PC-9 (cell line): ENCODE results near the gene SP6. TPM values are rescaled to one million over a fixed set of nuclear protein-coding genes. Genes with fewer than 3 reads are reported as not detected.

Experiments
- BruUV-seq: library from RNA; stranded (reverse); fragments of 400-500 nt; replicated peaks from 2 replicates; lab custom pipeline; 2021; lab: Mats Ljungman, UMichigan
- CTCF ChIA-PET: fragments of 300-600 bp; sonication (Branson Sonifier 250); formaldehyde crosslinking; loops from one replicate; lab custom pipeline; 2022; ENCODE audit warnings: antibody characterized with exemption; lab: Charles Lee
- POLR2A ChIA-PET: fragments of 300-600 bp; sonication (Branson Sonifier 250); formaldehyde crosslinking; loops from one replicate; lab custom pipeline; 2022; ENCODE audit warnings: antibody characterized with exemption; ENCODE audit not compliant: unreplicated experiment; lab: Charles Lee
- DNase-seq, 2 experiments: peaks; one replicate each; pipeline versions ENCODE4 v3.0.0 to v3.0.0-alpha.2; 2015 to 2022; ENCODE audit warnings: mixed read lengths in 1 of 2
- H2AFZ ChIP-seq: fragments of 200-600 bp; sonication (generic); 2 replicates; pipeline ENCODE4 v1.8.1; 2017; ENCODE audit warnings: antibody characterized with exemption
- H3F3A ChIP-seq: fragments of 200-600 bp; sonication (generic); 2 replicates; pipeline ENCODE4 v1.8.1; 2017; ENCODE audit warnings: antibody characterized with exemption, mild to moderate bottlenecking, low read depth; ENCODE audit not compliant: insufficient read depth
- H3K27ac ChIP-seq: fragments of 200-600 bp; sonication (generic); 2 replicates; pipeline ENCODE4 v1.6.1; 2016; ENCODE audit warnings: mixed run types
- H3K27me3 ChIP-seq: fragments of 200-600 bp; sonication (generic); 2 replicates; pipeline ENCODE4 v1.6.1; 2016; ENCODE audit warnings: low read depth, mixed run types; ENCODE audit not compliant: insufficient read depth
- H3K36me3 ChIP-seq: fragments of 200-600 bp; sonication (generic); 2 replicates; pipeline ENCODE4 v1.6.1; 2016; ENCODE audit warnings: low read depth, mixed run types
- H3K4me1 ChIP-seq: fragments of 200-600 bp; sonication (generic); replicated peaks from 2 replicates; pipeline ENCODE4 v1.6.1; 2016; ENCODE audit warnings: mixed run types; ENCODE audit not compliant: insufficient read depth
- H3K4me2 ChIP-seq: fragments of 200-600 bp; sonication (generic); 2 replicates; pipeline ENCODE4 v1.6.1; 2017; ENCODE audit warnings: mixed run types
- H3K4me3 ChIP-seq: fragments of 200-600 bp; sonication (generic); 2 replicates; pipeline ENCODE4 v1.6.1; 2016; ENCODE audit warnings: mixed run types
- H3K79me2 ChIP-seq: fragments of 200-600 bp; sonication (generic); 2 replicates; pipeline ENCODE4 v1.6.1; 2017; ENCODE audit warnings: low read depth, mixed run types
- H3K9me2 ChIP-seq: fragments of 200-600 bp; sonication (generic); 2 replicates; pipeline ENCODE4 v1.8.1; 2017; ENCODE audit warnings: mild to moderate bottlenecking; ENCODE audit not compliant: insufficient read depth
- H3K9me3 ChIP-seq: fragments of 200-600 bp; sonication (generic); 2 replicates; pipeline ENCODE4 v1.8.1; 2016; ENCODE audit warnings: low read depth; ENCODE audit not compliant: insufficient read depth
- H4K20me1 ChIP-seq: fragments of 200-600 bp; sonication (generic); 2 replicates; pipeline ENCODE4 v1.8.1; 2017; ENCODE audit not compliant: insufficient read depth
- CTCF ChIP-seq: fragments of 200-600 bp; sonication (generic); conservative IDR thresholded peaks from 2 replicates; pipeline ENCODE4 v1.6.1; 2017; ENCODE audit warnings: mixed run types, antibody characterized with exemption, mild to moderate bottlenecking, moderate library complexity
- EZH2 ChIP-seq: fragments of 200-600 bp; sonication (generic); IDR thresholded peaks from 2 replicates; pipeline ENCODE4 v1.8.0; 2017; ENCODE audit warnings: antibody characterized with exemption, low read depth
- intact Hi-C: fragments of 100-400 bp; cut with micrococcal nuclease; formaldehyde crosslinking; loops from one replicate; pipeline ENCODE4 v1.10.0; 2022; ENCODE audit not compliant: unreplicated experiment
- total RNA-seq: library from RNA; stranded (reverse); gene quantifications from 2 replicates; pipeline ENCODE4 v1.2.3, GENCODE V29; 2021

Gene SP6
- total RNA-seq, 1 experiment from 2014 or later: 13.3 TPM

- peak; percentile 50 to 70 for DNase-seq
- Histone ChIP-seq H3K4me2 (peak overlapping the region; percentile 89), H3K9me3 (no peaks in the 10 kb centered on the region), H3K79me2 (no peaks in the 10 kb centered on the region), H3K9me2 (no peaks in the 10 kb centered on the region), H3K4me3 (no peak overlapping the region), H3K27me3 (no peaks in the 10 kb centered on the region), H3F3A (peaks cover 58% of the 10 kb centered on the region), H3K36me3 (no peaks in the 10 kb centered on the region), H3K4me1 (peaks cover 94% of the 10 kb centered on the region), H3K27ac (peak overlapping the region; percentile 91), H4K20me1 (no peaks in the 10 kb centered on the region), H2AFZ (no peak overlapping the region)
- CTCF ChIA-PET: no interaction called here
- POLR2A ChIA-PET: interaction anchor here (0.6 to 0.8 kb wide), 3 partner anchors 32 to 41 kb away, joined by 3 to 4 read pairs (median 4); partner anchors contain the start of gene SCRN2
- intact Hi-C loops: loop anchor here (1.0 kb wide), 1 partner anchor 19 kb away; no protein-coding TSS in a partner anchor
- TF ChIP-seq EZH2 (no peak), CTCF (no peak)
- BruUV-seq: no TSS peak
Measured at GRCh38 chr17:47882247-47882646, 31.3 kb upstream of the SP6 start.

GRCh38 chr17:47879776-47880454 is 29.0 kb upstream of the SP6 start:
- H2AFZ ChIP-seq: no peak overlapping the region
- H3K4me2 ChIP-seq: no peak overlapping the region
- no peak overlapping the region for H3K4me3 ChIP-seq
- no peaks in the 10 kb centered on the region for H3K27me3 ChIP-seq
- H3K9me3 ChIP-seq: no peaks in the 10 kb centered on the region
- no TSS peak for BruUV-seq
- no peaks in the 10 kb centered on the region for H4K20me1 ChIP-seq
- H3K27ac ChIP-seq: no peak overlapping the region
- CTCF ChIA-PET: no interaction called here
- no peaks in the 10 kb centered on the region for H3K36me3 ChIP-seq
- TF ChIP-seq EZH2 (no peak), CTCF (no peak)
- H3K9me2 ChIP-seq: no peaks in the 10 kb centered on the region
- POLR2A ChIA-PET: interaction anchor here (0.5 kb wide), 1 partner anchor 16 kb away, joined by 3 read pairs; the partner anchor contains the start of gene SP2
- H3K79me2 ChIP-seq: no peaks in the 10 kb centered on the region
- peaks cover 56% of the 10 kb centered on the region for H3F3A ChIP-seq
- intact Hi-C loops: no loop called here
- H3K4me1 ChIP-seq: peaks cover 88% of the 10 kb centered on the region
- no peak for DNase-seq

- peaks cover 49% of the 10 kb centered on the region for H3F3A ChIP-seq
- BruUV-seq: no TSS peak
- intact Hi-C loops: no loop called here
- no peak overlapping the region for H3K27ac ChIP-seq
- no peak overlapping the region for H3K4me2 ChIP-seq
- ChIA-PET CTCF (no interaction called here), POLR2A (no interaction called here)
- peaks cover 88% of the 10 kb centered on the region for H3K4me1 ChIP-seq
- no peaks in the 10 kb centered on the region for H4K20me1 ChIP-seq
- no peaks in the 10 kb centered on the region for H3K9me2 ChIP-seq
- no peaks in the 10 kb centered on the region for H3K36me3 ChIP-seq
- TF ChIP-seq CTCF (no peak), EZH2 (no peak)
- no peak overlapping the region for H2AFZ ChIP-seq
- no peak overlapping the region for H3K4me3 ChIP-seq
- no peaks in the 10 kb centered on the region for H3K27me3 ChIP-seq
- H3K9me3 ChIP-seq: no peaks in the 10 kb centered on the region
- H3K79me2 ChIP-seq: no peaks in the 10 kb centered on the region
- no peak for DNase-seq
Measured at GRCh38 chr17:47879028-47879585, 28.1 kb upstream of the SP6 start.
